ENCODE results near the gene CLCNKB. TPM values are rescaled to one million over a fixed set of nuclear protein-coding genes. Genes with fewer than 3 reads are reported as not detected.
"Not testable (repeated sequence)": the region's sequence is repeated elsewhere in the genome, so short reads cannot be mapped to it uniquely, and the experiment has no call there.

The CLCNKB gene
- total RNA-seq, 2 donors from 2014 or later = 0.13 TPM; not detected in 1

DNA sequence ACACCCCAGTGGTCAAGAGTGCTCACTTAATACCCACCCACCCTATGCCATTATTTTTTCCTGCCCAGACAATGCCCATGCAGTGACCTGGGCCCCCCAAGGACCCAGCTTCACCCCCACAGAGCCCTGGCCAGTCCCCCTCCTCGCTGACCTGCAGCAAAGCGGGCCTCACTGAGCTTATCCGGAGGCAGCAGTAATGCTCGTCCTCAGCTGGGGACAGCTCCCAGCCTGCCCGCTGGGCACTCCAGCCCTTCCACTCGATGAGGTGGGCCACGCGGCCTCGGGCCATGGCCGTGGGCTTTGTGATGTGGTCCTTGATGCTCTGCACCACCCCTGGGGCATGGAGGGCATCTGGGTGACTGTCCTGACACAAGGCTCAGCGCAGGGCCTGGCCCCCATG, 7.1 kb upstream of the CLCNKB start:
- H3K27ac Mint-ChIP-seq; H3K36me3 Mint-ChIP-seq (ENCODE audit: low read depth); H3K27me3 Mint-ChIP-seq; ATAC-seq (replicated peaks); H3K4me1 Mint-ChIP-seq; H3K4me3 Mint-ChIP-seq; H3K9me3 Mint-ChIP-seq: not testable (repeated sequence)

DNA sequence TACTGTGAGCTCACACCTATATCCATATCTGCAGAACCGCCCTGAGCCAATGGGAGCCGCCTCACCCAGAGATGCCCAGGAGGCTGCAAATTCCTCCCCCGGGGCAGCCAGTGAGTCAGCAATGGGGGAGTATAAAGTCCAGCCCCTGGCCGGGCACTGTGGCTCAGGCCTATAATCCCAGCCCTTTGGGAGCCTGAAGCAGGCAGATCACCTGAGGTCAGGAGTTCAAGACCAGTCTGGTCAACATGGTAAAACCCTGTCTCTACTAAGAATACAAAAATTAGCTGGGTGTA, 5.0 kb upstream of the CLCNKB start:
- Mint-ChIP-seq H3K36me3 (ENCODE audit: low read depth) (no peaks in the 10 kb centered on the region), H3K27ac (no peak overlapping the region)
- no peak for ATAC-seq (replicated peaks)

DNA sequence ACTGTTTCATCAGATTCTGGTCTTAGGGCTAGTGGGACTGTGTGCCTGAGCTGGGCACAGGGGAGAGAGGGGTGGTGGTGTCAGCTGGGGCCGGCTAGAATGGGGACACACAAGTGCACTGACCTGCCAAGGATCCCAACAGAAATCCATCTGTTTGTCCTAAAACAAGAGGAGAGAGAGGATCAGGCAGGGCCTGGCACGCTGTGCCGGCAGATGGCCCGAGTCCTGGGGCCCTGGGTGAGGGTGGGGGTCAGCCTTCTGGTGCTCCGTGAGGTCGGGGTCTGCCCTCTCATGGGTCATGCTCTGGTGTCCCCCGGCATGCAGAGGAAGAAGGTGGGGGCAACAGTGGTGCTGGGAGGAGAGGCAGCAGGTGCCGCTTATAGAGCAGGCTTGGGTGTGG, 3.7 kb upstream of the CLCNKB start:
- H3K9me3 Mint-ChIP-seq, H3K27ac Mint-ChIP-seq, H3K4me3 Mint-ChIP-seq: not testable (repeated sequence)

More for the DNA sequence above, 5.0 kb upstream of the CLCNKB start:
- Mint-ChIP-seq H3K4me1 (no peaks in the 10 kb centered on the region), H3K9me3 (no peaks in the 10 kb centered on the region), H3K4me3 (no peak overlapping the region), H3K27me3 (no peaks in the 10 kb centered on the region)

DNA sequence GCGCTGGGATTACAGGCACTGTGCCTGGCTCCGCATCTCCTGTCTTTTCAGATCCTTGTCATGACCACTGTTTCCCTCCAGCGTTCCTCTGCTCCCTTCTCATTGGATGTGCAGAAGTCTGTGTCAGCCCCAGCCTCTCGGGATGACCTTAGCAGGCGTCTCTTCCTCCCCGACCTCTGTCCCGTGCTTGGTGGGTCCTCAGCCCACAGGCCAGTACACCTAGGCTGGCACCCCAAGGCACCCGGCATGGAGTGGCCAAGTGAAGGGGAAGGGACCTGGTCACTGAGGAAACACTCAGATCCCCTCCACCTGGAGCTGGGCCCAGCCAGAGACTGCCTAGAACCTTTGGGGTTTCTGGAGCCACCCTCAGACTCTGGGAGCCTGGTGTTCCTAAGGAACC, 2.4 kb upstream of the CLCNKB start:
- Mint-ChIP-seq H3K27me3 (no peaks in the 10 kb centered on the region), H3K36me3 (ENCODE audit: low read depth) (no peaks in the 10 kb centered on the region), H3K4me3 (no peak overlapping the region), H3K27ac (no peak overlapping the region), H3K4me1 (no peaks in the 10 kb centered on the region), H3K9me3 (no peaks in the 10 kb centered on the region)
- ATAC-seq (replicated peaks) = no peak

More for the DNA sequence above, 3.7 kb upstream of the CLCNKB start:
- H3K27me3 Mint-ChIP-seq; H3K4me1 Mint-ChIP-seq; H3K36me3 Mint-ChIP-seq (ENCODE audit: low read depth); ATAC-seq (replicated peaks): not testable (repeated sequence)

DNA sequence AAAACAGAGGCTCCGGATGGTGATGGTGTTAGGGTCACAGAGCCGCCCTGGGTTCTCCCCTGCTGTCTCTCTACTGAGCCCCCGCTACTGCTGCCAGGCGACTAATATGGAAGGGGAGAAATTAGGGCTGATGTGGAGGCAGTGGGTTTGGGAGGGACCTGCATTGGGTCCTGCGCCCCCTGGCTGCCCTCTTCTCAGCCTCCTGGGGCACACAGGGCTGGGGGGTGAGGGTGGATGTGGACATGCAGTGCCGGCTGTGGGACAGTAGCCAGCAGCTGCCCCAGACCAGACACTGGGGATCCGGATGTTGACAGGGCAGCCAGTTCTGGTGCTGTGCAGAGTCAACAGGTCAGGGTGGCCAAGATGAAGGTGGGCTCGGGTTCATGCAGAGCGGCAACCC, 1.5 kb upstream of the CLCNKB start:
- Mint-ChIP-seq H3K9me3 (no peaks in the 10 kb centered on the region), H3K4me1 (no peaks in the 10 kb centered on the region), H3K4me3 (no peak overlapping the region), H3K36me3 (ENCODE audit: low read depth) (no peaks in the 10 kb centered on the region), H3K27me3 (no peaks in the 10 kb centered on the region), H3K27ac (no peak overlapping the region)
- no peak for ATAC-seq (replicated peaks)

DNA sequence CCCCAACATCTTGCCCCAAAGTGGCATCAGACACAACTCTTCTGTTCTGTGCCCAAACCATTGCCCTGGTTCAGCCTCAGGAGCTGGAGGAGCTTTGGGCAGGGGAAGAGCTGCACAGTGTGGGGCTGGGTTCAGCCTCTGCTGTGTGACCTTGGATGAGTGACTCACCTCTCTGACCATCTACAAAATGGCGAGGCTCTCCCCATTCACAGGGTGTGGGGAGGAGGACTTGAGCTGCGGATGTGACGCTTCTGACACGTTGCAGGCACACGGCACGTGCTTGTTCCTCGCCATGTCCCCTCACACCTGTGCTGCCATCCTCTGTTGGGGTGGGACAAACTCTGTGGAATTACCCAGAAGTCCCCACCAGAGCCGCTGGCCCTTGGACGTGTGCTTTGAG, 928 bp upstream of the CLCNKB start:
- ATAC-seq (replicated peaks); H3K36me3 Mint-ChIP-seq (ENCODE audit: low read depth); H3K9me3 Mint-ChIP-seq: not testable (repeated sequence)

DNA sequence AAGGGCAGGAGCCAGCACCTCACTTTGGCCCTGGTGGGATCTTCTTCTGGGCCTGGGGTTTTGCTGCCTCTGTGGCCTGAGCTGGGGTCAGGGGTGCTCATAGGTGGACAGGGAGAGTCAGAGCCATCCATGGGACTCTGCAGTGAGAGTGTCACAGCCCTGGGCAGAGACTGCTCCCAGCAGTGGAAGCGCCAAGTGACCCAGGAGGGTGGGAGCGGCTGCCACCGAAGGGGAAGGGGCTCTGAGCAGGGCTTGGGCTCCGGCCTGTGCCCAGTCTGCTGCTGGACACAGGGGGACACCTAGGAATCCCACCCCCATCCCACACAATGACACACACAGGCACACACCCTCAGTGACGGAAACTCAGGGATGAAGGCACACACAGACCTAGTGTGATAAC, 368 bp downstream of the CLCNKB start:
- peaks cover 5% of the 10 kb centered on the region for H3K27me3 Mint-ChIP-seq
- H3K4me1 Mint-ChIP-seq = no peaks in the 10 kb centered on the region
- no peak for ATAC-seq (replicated peaks)
- H3K36me3 Mint-ChIP-seq (ENCODE audit: low read depth) = no peaks in the 10 kb centered on the region
- H3K27ac Mint-ChIP-seq = no peak overlapping the region
- no peak overlapping the region for H3K4me3 Mint-ChIP-seq
- H3K9me3 Mint-ChIP-seq = no peaks in the 10 kb centered on the region

More for the DNA sequence above, 928 bp upstream of the CLCNKB start:
- H3K27me3 Mint-ChIP-seq, H3K27ac Mint-ChIP-seq, H3K4me1 Mint-ChIP-seq, H3K4me3 Mint-ChIP-seq: not testable (repeated sequence)

DNA sequence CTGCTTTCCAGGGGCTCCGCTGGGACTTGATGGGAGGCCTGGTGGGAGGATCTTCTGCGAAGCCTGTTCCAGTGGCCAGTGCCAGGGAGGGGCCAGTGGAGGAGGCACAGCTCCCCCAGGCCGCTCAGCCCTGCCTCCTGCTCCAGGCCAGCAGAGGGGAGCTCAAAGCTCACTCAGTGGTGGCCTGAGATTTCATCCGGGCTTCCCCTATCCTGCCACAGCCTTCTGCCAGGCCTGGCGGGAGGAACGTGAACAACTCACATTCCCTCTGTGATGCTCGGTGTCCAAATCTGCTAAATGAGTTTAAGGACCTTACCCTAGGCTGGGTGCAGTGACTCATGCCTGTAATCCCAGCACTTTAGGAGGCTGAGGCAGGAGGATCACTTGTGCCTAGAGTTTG, 3.3 kb downstream of the CLCNKB start:
- H3K27ac Mint-ChIP-seq = peak overlapping the region; percentile 54
- peaks cover 16% of the 10 kb centered on the region for H3K27me3 Mint-ChIP-seq
- no peaks in the 10 kb centered on the region for H3K9me3 Mint-ChIP-seq
- H3K36me3 Mint-ChIP-seq (ENCODE audit: low read depth) = no peaks in the 10 kb centered on the region
- no peak for ATAC-seq (replicated peaks)
- H3K4me1 Mint-ChIP-seq = no peaks in the 10 kb centered on the region
- H3K4me3 Mint-ChIP-seq = no peak overlapping the region

DNA sequence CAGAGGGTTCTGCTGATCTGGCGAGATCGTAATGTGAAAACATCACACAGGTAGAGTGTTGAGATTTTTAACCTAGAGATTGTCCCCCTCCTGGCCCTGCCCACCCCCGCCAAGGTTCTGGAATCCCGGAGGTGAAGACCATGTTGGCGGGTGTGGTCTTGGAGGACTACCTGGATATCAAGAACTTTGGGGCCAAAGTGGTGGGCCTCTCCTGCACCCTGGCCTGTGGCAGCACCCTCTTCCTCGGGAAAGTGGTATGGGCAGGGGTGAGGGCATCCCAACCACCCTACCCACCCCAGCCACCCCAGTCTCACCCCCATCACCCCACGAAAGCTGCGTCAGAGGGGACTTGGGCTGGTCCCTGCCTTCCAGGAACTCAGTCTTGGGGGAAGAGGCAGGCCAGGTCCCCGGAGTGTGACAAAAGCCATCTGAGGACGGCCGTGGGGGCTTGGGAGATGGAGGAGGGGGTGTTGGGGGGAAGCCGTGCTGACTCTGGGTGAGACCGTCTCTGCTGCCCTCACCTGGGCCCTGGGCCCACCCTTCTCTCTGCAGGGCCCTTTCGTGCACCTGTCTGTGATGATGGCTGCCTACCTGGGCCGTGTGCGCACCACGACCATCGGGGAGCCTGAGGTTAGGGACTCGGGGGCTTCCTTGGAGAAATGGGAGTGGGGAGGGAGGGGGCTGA, 4.4 kb downstream of the CLCNKB start:
- H3K4me1 Mint-ChIP-seq = no peaks in the 10 kb centered on the region
- H3K27ac Mint-ChIP-seq = peak overlapping the region; percentile 54
- no peaks in the 10 kb centered on the region for H3K36me3 Mint-ChIP-seq (ENCODE audit: low read depth)
- no peak overlapping the region for H3K4me3 Mint-ChIP-seq
- ATAC-seq (replicated peaks) = no peak
- H3K9me3 Mint-ChIP-seq = no peaks in the 10 kb centered on the region
- peaks cover 16% of the 10 kb centered on the region for H3K27me3 Mint-ChIP-seq

DNA sequence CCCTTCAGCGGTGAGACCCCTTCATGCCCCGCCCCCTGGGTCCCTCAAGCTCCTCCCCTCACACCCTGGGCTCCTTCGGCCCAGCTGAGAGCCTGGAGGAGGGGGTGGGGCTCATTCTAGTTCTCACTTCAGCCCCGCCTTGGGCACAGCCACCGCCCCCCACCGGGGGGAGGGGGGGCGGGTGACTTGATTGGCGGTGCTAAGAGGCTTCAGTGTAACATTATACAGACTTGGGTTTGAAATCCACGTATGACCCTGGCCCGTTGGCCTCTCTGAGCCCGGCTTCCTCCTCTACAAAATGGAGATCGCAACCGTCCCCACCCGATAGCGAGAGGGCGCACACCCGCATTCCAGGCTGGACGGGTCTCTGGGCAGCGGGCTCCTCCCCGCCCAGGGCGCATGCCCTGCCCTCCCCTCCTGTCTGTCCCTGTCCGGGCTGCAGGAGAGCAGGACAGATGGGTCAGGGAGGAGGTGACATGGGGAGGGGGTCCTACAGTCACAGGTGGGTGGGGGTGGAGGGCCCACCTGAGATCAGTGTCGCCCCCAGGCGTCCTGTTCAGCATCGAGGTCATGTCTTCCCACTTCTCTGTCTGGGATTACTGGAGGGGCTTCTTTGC, 5.1 kb downstream of the CLCNKB start:
- no peaks in the 10 kb centered on the region for H3K4me1 Mint-ChIP-seq
- no peak for ATAC-seq (replicated peaks)
- no peaks in the 10 kb centered on the region for H3K9me3 Mint-ChIP-seq
- no peak overlapping the region for H3K4me3 Mint-ChIP-seq
- peaks cover 16% of the 10 kb centered on the region for H3K27me3 Mint-ChIP-seq
- H3K27ac Mint-ChIP-seq = no peak overlapping the region
- H3K36me3 Mint-ChIP-seq (ENCODE audit: low read depth) = no peaks in the 10 kb centered on the region

DNA sequence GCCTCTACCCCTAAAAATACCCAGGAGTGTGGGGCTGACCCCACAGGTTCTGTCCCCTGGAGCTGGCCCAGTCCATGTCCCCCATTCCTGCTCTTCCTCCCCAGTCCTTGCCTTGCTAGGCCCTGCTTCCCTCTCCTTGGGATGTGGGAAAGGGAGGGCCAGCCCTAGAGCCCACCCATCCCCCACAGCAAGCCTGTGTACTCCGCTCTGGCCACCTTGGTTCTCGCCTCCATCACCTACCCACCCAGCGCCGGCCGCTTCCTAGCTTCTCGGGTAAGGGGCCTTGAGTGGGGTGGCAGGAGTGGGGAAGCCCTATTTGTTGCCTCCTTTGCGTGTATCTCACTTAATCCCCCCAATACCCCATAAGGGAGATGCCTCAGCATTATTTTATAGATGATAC, 6.7 kb downstream of the CLCNKB start:
- Mint-ChIP-seq H3K27ac (no peak overlapping the region), H3K27me3 (peaks cover 16% of the 10 kb centered on the region), H3K4me3 (no peak overlapping the region), H3K9me3 (no peaks in the 10 kb centered on the region), H3K36me3 (ENCODE audit: low read depth) (no peaks in the 10 kb centered on the region), H3K4me1 (no peaks in the 10 kb centered on the region)
- no peak for ATAC-seq (replicated peaks)

DNA sequence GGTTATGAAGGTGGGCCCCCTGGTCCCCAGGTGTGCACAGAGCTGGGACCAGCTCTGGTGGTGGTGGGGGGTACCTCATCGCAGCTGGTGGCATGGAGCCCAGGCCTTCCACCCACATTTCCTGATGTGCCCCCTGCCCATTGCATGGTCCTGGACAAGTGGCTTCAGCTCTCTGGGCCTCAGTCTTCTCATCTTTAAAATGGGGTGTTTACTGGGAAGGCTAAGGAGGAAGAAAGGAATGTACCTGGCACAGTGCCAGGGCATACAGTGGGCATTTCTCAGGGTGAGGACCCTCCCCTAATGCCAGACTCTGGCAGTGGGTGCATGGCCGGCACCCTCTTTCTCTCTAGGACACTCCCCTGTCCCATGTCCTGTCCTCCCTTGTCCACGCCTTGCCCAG, 7.5 kb downstream of the CLCNKB start:
- ATAC-seq (replicated peaks) = no peak
- no peaks in the 10 kb centered on the region for H3K4me1 Mint-ChIP-seq
- peaks cover 16% of the 10 kb centered on the region for H3K27me3 Mint-ChIP-seq
- H3K27ac Mint-ChIP-seq = no peak overlapping the region
- H3K4me3 Mint-ChIP-seq = no peak overlapping the region
- no peaks in the 10 kb centered on the region for H3K9me3 Mint-ChIP-seq
- H3K36me3 Mint-ChIP-seq (ENCODE audit: low read depth) = no peaks in the 10 kb centered on the region

DNA sequence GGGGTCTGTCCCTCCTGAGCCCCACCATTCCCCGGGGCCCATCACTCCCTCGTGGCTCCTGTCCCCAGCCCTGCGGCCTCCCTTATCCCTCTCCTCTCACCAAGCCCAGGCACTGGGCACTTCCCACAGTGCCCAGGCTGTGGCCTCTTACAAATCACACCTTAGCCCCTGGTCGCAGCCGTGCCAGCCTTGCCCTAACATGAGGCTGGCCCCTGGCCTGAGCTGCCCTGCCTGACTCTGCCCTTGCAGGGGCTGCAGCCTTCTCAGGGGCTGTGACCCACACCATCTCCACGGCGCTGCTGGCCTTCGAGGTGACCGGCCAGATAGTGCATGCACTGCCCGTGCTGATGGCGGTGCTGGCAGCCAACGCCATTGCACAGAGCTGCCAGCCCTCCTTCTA, 8.4 kb downstream of the CLCNKB start:
- H3K4me3 Mint-ChIP-seq; H3K36me3 Mint-ChIP-seq (ENCODE audit: low read depth); H3K4me1 Mint-ChIP-seq; H3K9me3 Mint-ChIP-seq; H3K27ac Mint-ChIP-seq; ATAC-seq (replicated peaks): not testable (repeated sequence)
- H3K27me3 Mint-ChIP-seq = peaks cover 16% of the 10 kb centered on the region

DNA sequence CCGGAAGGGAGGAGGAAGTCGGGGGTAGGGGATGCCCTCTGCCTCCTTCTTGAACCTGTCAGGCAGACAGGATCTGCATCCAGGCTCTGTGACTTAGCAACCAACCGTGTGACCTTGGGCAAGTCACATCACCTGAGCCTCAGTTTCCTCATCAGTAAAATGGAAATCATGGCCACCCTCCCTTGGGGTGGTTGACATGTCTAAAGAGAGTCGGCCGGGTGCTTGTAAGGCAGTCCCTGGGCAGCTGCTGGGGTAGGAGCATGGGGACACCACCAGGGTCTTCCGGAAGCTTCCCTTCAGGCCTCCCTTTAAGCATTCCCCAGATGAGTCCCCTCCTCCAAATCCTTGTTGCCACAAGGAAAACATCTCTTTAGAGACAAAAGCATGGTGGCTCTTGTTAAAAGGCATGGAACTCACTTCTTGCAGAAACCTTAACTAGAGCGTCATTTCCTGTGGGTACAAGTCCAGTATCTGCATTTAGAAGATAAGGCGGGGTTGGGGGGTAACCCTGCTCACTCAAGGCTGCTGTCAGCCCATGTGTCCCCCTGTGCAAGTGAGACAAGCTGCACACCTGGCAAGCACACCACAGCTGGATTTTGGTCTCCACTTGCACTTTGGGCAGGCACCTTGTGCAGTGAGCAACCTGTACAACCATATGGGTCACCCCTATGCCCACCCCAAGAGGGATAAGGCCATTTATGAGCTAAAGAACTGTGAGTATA, 10.4 kb downstream of the CLCNKB start:
- no peak overlapping the region for H3K4me3 Mint-ChIP-seq
- H3K36me3 Mint-ChIP-seq (ENCODE audit: low read depth) = no peaks in the 10 kb centered on the region
- peaks cover 15% of the 10 kb centered on the region for H3K27me3 Mint-ChIP-seq
- H3K27ac Mint-ChIP-seq = no peak overlapping the region
- no peak for ATAC-seq (replicated peaks)
- H3K9me3 Mint-ChIP-seq = no peaks in the 10 kb centered on the region
- no peaks in the 10 kb centered on the region for H3K4me1 Mint-ChIP-seq

Measured in activated T-helper 17 cell treated with anti-CD3 and anti-CD28 coated beads, Interleukin-2, amount 50 U/mL, for 72 hours (primary cell).